GM19467 (cell line): Measurements from ENCODE around the gene PRM2.

Experiments
- ATAC-seq: cut with Tn5 transposase; IDR thresholded peaks from one replicate; pipeline ENCODE4 v1.9.1; 2021; ENCODE audit warnings: mild to moderate bottlenecking, moderate library complexity; ENCODE audit not compliant: unreplicated experiment

PRM2 gene

DNA sequence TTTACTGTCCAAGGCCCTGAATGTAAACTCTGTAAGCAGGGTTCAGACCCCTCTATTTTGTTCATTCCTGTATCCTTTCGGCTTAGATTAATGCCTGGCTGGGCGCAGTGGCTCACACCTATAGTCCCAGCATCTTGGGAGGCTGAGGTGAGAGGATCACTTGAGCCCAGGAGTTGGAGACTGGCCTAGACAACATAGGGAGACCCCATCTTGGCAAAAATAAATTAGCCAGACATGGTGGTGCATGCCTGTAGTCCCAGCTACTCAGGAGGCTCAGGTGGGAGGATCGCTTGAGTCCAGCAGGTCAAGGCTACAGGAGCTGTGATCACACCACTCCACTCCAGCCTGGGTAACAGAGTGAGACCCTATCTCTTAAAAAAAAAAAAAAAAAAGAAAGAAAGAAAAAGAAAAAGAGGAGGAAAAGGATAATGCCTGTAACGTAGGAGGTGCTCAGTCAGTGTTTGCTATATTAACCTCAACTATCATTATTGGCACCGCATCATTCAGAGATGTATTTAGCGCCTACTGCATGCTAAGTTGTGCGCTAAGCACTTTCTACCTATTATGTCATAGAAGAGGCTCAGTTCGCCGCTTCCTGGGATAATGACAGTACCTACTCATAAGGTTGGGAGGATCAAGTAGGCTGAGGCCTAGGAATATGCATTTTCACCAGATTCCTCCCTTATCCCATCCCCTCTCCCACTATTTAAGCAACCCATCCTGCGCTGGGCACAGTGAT, 25.3 kb downstream of the PRM2 start:
- ATAC-seq, result no peak

DNA sequence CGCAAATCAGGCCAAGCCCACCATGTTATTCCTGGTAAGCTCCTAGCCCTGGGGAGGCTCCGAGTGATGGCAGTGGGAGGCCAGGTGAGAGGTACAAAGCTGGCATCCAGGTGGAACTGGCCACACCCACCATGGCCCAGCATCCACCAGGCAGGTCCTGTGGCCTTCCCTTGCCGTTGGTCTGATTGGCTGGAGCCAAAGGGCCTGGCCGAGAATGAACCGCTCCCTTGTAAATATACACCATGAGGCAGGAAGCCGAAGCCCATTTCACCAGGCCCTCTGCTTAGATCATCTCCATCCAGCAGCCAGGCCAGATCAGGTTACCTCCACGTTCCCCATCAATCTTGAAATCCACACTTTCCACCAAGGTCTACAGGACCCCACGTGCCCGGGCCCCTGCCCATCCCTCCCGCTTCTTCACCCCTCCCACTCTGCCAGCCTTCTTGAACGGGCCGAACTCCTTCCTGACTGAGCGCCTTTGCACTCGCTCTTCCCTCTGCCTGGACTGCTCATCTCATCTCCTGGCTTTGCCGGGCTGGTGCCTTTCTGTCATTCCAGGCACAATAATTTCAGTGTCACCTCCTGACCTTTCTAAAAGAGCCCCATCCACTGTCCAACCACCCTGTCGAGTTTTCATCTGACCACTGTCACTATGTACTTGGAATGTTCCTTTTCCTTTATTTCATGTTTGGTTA, 26.0 kb downstream of the PRM2 start:
- no peak for ATAC-seq

DNA sequence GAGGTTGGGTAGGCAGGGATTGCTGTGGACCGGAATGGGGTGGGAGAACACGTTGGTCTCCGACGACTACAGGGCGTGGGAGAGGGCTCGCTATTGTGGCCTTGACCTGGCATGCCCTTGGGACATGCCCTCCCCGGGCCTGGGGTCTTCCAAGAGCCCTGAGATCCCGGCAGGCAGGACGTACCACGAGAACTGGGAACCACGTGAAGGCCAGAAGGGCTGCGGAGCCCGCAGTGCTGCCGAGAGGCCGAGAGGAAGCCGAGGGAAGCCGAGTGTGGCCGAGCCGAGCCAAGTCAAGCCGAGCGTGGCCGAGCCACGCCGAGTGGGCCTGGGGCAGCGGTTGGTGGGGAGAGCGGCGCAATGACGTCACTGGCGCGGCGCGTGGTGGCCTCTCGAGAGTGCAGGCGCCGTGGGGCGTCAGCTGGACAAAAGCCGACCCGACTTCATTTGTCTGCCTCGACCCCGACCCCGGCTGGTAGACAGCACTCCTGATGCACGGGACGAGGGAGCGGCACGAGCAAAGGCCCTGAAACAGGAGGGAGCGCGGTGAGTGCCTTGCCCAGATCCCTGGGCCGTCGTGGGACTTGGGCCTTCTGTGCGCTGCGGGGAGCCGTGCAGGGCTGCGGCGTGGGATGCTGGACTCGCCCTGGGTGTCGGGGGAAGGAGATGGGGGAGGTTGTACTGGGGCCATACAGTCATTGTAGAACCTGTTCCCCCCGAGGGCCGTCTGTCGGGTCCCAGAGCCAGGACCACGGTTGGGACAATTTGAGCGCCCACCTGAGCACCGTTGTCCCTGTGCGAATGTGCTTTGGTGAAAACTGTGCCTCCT, 26.8 kb downstream of the PRM2 start:
- ATAC-seq, result no peak

- ATAC-seq, result no peak
These were observed 28.1 kb downstream of the PRM2 start for GRCh38 chr16:11248133-11248532.

- ATAC-seq, result no peak
These were observed 30.3 kb downstream of the PRM2 start for GRCh38 chr16:11245988-11246387.

DNA sequence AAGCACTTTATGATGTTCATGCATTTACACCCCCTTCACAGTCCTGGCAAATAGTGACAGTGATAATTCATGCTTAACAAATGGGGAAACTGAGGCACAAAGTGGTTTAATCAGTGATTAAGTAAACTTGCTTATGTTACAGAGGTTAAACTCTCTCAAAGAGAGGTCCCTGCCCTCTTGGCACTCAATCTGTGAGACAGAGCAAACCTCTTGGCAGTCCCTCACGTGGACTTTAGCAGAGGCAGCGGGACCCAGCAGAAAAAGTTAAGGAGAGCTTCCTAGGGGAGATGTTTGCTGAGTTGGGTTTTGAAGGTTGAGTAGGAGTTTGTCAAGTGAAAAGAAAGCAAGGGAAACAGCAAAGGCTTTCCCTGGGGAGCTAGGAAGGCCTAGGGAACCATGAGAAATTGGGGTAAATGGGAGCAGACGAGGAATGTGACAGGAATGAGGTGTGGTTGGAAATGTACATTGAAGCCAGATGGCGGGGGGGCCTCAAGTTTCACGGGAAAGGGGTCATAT, 31.0 kb downstream of the PRM2 start:
- no peak for ATAC-seq

GRCh38 chr16:11242658-11243057, 33.6 kb downstream of the PRM2 start:
- no peak for ATAC-seq

DNA sequence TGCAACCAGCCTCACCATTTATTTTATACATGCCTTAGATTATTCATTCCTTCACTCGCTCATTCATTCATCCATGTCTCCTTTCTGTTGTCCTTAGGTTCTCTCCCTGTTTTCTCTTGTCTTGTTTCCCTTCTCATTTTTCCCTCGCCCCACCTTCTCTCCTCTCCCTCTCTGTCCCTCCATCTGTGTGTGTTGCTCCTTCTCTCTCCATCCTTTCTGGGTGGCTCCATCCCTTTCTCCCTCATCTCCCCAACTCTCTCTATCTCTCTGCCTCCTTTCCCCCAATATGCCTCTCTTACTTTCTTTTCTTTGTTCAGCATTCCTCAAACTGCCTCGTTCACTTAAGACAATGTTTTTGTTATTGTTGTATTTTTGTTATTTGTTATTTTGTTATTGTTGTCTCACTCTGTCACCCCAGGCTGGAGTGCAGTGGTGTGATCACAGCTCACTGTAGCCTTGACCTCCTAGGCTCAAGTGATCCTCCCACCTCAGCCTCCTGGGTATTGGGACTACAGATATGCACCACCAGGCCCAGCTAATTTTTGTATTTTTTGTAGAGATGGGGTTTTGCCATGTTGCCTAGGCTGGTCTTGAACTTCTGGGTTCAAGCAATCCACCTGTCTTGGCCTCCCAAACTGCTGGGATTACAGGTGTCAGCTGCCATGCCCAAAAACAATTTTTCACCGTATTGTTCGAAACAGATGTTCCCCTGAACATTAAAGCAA, 34.6 kb downstream of the PRM2 start:
- ATAC-seq, result no peak

GRCh38 chr16:11240636-11241473, 35.4 kb downstream of the PRM2 start:
- ATAC-seq, result no peak

GRCh38 chr16:11239644-11240632, 36.3 kb downstream of the PRM2 start:
- no peak for ATAC-seq

GRCh38 chr16:11238272-11239202, 37.7 kb downstream of the PRM2 start:
- no peak for ATAC-seq

DNA sequence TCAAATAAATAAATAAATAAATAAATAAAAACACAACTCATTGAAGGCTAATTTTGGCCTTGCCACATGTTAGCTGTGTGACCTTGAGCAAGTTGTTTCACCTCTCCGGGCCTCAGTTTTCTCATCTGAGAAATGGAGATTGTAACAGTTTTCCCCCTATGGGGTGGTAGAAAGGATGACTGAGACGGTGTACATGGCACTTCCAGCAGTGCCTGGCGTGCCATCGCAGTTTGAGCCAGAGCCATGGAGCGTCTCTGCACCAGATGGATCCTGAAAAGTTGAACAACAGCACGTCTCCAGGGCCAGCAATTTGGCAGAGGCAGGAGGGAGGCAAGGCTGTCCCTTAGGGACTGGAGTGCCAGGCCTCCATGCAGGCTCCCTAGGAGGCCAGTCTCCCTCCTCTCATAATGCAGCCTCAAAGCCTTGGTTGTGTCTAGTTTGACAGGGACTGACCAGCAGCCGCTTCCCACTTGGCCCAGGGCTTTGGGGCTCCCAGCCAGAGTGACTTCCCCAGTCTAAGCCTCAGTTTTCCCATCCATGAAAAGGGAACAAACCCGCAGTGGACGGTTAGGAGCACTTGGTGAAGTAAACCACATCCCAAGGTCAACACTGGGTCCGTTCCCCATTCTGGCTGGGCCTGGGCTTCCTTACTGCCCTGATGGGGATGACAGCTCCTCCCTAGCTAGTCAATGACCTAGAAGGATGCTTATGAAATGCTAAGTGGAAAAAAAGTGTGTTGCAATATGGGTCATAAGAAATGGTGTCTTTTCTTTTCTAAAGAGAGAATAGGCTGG, 39.6 kb downstream of the PRM2 start:
- ATAC-seq, result no peak

DNA sequence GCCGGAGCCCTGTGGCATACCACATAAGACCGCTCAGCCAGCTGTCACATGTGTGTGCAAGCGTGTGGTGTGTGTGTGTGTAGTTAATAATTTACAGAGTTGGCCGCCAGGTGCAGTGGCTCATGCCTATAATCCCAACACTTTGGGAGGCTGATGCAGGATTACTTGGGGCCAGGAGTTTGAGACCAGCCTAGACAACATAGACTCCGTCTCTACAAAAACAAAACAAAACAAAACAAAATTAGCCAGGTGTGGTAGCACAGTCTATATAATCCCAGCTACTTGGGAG, 40.6 kb downstream of the PRM2 start:
- ATAC-seq, result no peak

- ATAC-seq, result no peak
These were observed 41.2 kb downstream of the PRM2 start for GRCh38 chr16:11234884-11235702.

- ATAC-seq, result no peak
These were observed 42.4 kb downstream of the PRM2 start for GRCh38 chr16:11233727-11234376.
